ENCODE measurements around the gene GLRX3. TPM values are rescaled to one million over a fixed set of nuclear protein-coding genes. Genes with fewer than 3 reads are reported as not detected.
"Not testable (repeated sequence)": the region's sequence is repeated elsewhere in the genome, so short reads cannot be mapped to it uniquely, and the experiment has no call there.

GLRX3 gene
- total RNA-seq, 1 donor from 2014 or later: 41.3 TPM

DNA sequence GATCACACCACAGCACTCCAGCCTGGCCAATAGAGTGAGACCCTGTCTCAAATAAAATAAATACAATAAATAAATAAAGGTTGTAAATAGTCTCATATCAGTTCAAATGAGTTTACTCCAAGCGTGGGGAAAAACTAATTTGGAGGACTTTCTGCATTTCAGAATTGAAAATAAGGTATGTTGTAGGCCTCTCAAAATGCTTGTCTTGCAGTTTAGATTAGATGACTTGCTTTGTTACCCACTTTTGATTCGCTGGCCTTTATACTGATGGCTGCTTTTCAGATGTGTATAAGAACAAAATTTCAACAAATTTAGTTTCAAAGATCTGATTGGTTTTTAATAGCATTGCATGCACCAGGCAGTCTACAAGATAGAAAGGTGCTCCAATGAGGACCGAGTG, 23.4 kb upstream of the GLRX3 start:
- no peak for DNase-seq (ENCODE audit: extremely low spot score in 2 of 2)
- peaks cover 19% of the 10 kb centered on the region for H3K4me1 ChIP-seq
- no peak overlapping the region for H3K4me3 ChIP-seq
- TF ChIP-seq POLR2A (IDR thresholded peaks at IDR 0.05): no peak
- no peak for TF ChIP-seq CTCF (IDR thresholded peaks at IDR 0.05)
- TF ChIP-seq POLR2AphosphoS5 (IDR thresholded peaks at IDR 0.05; ENCODE audit: insufficient read depth in 1 of 2, low read depth in 1 of 2): no peak
- no peaks in the 10 kb centered on the region for H3K36me3 ChIP-seq
- H3K27ac ChIP-seq: no peak overlapping the region
- intact Hi-C loops (cut with DNase I): no loop called here
- H3K27me3 ChIP-seq: no peaks in the 10 kb centered on the region
- H3K9me3 ChIP-seq: no peaks in the 10 kb centered on the region

DNA sequence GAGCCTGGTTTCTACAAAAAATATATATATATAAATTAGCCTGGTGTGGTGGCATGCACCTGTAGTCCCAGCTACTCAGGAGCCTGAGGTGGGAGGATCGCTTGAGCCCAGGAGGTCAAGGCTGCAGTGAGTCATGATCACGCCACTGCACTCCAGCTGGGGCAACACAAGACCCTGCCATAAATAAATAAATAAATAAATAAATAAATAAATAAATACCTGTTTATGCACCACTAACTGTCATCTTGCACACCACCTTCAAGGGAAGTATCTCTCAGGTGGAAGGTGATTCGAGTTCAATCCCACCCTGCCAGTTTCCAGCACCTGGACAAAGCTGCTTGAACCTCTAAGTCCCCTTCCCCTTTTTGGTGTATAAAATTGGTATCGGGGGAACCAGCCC, 19.2 kb upstream of the GLRX3 start:
- H3K27me3 ChIP-seq; H3K9me3 ChIP-seq; H3K4me3 ChIP-seq; intact Hi-C loops (cut with DNase I); H3K36me3 ChIP-seq; DNase-seq (ENCODE audit: extremely low spot score in 2 of 2); H3K4me1 ChIP-seq; H3K27ac ChIP-seq: not testable (repeated sequence)

GRCh38 chr10:130117535-130117934, 18.7 kb upstream of the GLRX3 start:
- DNase-seq (ENCODE audit: extremely low spot score in 2 of 2); H3K4me1 ChIP-seq; H3K4me3 ChIP-seq; H3K36me3 ChIP-seq; H3K9me3 ChIP-seq; H3K27ac ChIP-seq; H3K27me3 ChIP-seq; intact Hi-C loops (cut with DNase I): not testable (repeated sequence)

DNA sequence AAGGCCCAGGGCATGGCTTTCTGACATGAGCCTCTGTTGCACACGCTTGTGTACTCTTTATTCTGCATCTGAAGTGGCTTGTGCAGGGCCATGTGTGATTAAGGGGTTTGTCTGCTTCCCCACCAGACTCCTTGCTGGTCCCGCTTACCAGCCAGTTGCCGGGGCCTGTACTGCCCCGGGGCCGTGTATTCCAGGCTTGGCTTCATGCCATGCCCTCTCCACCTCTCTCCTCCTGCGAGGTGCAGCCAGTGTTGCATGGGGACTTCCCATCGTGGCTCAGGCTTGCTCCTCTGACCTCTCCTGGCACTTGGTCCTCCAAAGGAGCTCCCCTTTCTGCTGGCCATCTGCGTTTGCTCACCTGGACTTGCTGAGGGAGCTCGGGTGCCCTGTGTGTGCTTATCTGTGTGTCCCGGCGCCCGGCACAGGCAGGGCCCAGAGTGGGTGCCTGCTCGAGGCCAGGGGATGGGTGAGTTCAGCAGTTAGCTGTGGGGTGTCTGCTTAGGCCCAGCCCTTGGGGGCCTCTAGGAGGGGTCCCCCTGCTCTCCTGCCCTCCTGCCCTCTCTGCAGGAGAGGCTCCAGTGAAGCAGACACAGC, 14.6 kb upstream of the GLRX3 start:
- Histone ChIP-seq H3K9me3 (no peaks in the 10 kb centered on the region), H3K4me1 (no peaks in the 10 kb centered on the region), H3K36me3 (no peaks in the 10 kb centered on the region), H3K4me3 (no peak overlapping the region), H3K27me3 (no peaks in the 10 kb centered on the region), H3K27ac (no peak overlapping the region)
- TF ChIP-seq CTCF (IDR thresholded peaks at IDR 0.05) (no peak), POLR2A (IDR thresholded peaks at IDR 0.05) (no peak)
- intact Hi-C loops (cut with DNase I): no loop called here
- DNase-seq (ENCODE audit: extremely low spot score in 2 of 2): no peak

DNA sequence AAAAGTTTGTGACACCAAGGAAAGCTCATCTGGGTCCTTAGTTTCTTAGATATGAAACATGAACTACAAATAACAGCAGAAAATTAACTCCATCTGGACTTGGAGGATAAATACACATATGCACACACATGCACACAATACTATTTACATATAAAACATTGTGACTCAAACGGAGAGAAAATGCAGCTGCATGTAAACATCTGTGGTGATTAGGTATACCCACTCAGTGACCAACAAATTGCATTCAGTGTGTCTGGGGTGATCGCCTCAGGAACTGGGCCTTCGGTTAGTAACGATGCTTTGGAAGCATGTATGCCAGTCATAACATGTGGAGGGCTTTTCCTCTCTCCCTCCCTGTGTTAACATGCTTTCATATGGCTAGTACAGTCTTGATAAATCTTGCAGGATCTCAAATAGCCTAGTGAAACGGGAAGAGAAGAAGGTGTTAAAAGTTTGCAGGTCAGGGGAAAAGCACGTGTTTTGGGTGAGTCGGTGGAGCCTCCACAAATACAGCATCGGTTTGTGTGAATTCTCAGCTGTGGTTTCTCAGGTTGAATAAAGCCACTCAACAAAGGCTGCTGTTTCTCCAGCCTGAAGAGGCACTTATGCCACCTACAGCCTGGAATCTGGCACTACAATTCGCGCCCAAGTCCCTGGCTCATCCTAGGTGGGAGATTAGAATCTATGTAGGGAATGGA, 8.7 kb upstream of the GLRX3 start:
- Histone ChIP-seq H3K9me3 (no peaks in the 10 kb centered on the region), H3K27me3 (no peaks in the 10 kb centered on the region), H3K4me3 (no peak overlapping the region), H3K4me1 (peaks cover 13% of the 10 kb centered on the region), H3K27ac (no peak overlapping the region), H3K36me3 (no peaks in the 10 kb centered on the region)
- intact Hi-C loops (cut with DNase I): no loop called here
- DNase-seq (ENCODE audit: extremely low spot score in 2 of 2): no peak
- TF ChIP-seq POLR2AphosphoS5 (IDR thresholded peaks at IDR 0.05; ENCODE audit: insufficient read depth in 1 of 2, low read depth in 1 of 2) (no peak), CTCF (IDR thresholded peaks at IDR 0.05) (peak; percentile 18 to 53 (median 51))

GRCh38 chr10:130128062-130128781, 8.0 kb upstream of the GLRX3 start:
- no peaks in the 10 kb centered on the region for H3K36me3 ChIP-seq
- peak overlapping the region in 1 of 2 donors; percentile 21 for H3K4me3 ChIP-seq
- no peaks in the 10 kb centered on the region for H3K9me3 ChIP-seq
- no peaks in the 10 kb centered on the region for H3K27me3 ChIP-seq
- intact Hi-C loops (cut with DNase I): no loop called here
- no peak overlapping the region for H3K27ac ChIP-seq
- DNase-seq (ENCODE audit: extremely low spot score in 2 of 2): no peak
- peaks cover 13% of the 10 kb centered on the region for H3K4me1 ChIP-seq
- no peak for TF ChIP-seq CTCF (IDR thresholded peaks at IDR 0.05)
- no peak for TF ChIP-seq POLR2A (IDR thresholded peaks at IDR 0.05)
- TF ChIP-seq POLR2AphosphoS5 (IDR thresholded peaks at IDR 0.05; ENCODE audit: insufficient read depth in 1 of 2, low read depth in 1 of 2): no peak

All from vagina (tissue), 2 donors.